ENCODE data around the gene ZNF217. TPM values are rescaled to one million over a fixed set of nuclear protein-coding genes. Genes with fewer than 3 reads are reported as not detected.

ZNF217 gene
- total RNA-seq, 1 experiment from 2014 or later = 33.8 TPM

DNA sequence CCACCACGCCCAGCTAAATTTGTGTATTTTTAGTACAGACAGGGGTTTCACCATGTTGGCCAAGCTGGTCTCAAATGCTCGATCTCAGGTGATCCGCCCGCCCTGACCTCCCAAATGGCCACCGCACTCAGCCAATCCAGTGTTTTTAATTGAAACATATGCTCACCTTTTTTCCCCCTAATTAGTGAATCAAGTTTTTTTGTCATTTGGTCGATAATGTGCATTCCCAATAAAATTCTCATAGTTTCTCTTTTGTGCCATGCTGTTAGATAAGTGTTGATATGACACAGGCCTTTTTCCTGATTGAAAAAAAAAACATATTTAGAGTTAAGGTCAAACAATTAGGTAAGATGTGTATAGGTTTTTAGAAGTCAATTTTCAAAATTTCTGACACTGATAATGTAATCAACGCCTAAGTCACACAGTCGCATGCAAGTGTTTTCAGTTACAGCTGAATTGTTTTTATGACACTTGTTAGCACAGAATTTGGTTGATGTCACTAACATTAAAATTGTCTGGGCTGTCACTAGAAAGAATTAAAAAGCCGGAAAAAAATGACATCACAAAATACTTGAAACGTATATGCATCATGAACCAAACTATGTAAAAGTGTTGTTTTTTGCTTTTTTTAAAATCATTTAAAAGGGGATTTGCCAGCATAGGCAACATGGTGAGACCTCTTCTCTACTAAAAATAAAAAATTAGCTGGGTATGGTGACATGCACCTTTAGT, 21.9 kb downstream of the ZNF217 start:
- H3K4me1 ChIP-seq (ENCODE audit: control insufficient read depth in 1 of 2, insufficient read depth in 2 of 2, low read length in 2 of 2) = no peaks in the 10 kb centered on the region
- POLR2A ChIA-PET = no interaction called here
- peaks cover 90% of the 10 kb centered on the region for H3K79me2 ChIP-seq (ENCODE audit: insufficient read depth, low read length)
- H3K36me3 ChIP-seq (ENCODE audit: control insufficient read depth in 1 of 2, insufficient read depth in 2 of 2, low read length in 2 of 2) = peaks cover 40 to 72% of the 10 kb centered on the region in 2 experiments
- H3K9me2 ChIP-seq (ENCODE audit: insufficient read depth) = no peaks in the 10 kb centered on the region
- no peaks in the 10 kb centered on the region for H3K27me3 ChIP-seq (ENCODE audit: insufficient read depth, low read length)
- 0 out of 2 replicates have a peak, but pooled peaks cover 4% of the 10 kb centered on the region for H4K20me1 ChIP-seq (ENCODE audit: insufficient read depth)
- no peak overlapping the region for H3K4me3 ChIP-seq (replicated peaks in 1 of 2; ENCODE audit: low read depth in 1 of 2, low read length in 2 of 2)
- no TSS peak for BruUV-seq (replicated peaks)
- RAD21 ChIA-PET (ENCODE audit: low non-redundant PET in 1 of 2, low total read pairs in 2 of 2, uncharacterized antibody in 2 of 2, unreplicated experiment in 2 of 2) = no interaction called here
- H3K4me2 ChIP-seq (ENCODE audit: low read length) = no peak overlapping the region
- H3K9ac ChIP-seq (ENCODE audit: low read length) = no peak overlapping the region
- no peak overlapping the region for H3K27ac ChIP-seq (ENCODE audit: low read depth, low read length)
- H3K9me3 ChIP-seq (ENCODE audit: control insufficient read depth in 1 of 2, insufficient read depth in 1 of 2, low read depth in 1 of 2, low read length in 2 of 2) = no peaks in the 10 kb centered on the region
- CTCF ChIA-PET = no interaction called here
- ATAC-seq (no peak), DNase-seq (ENCODE audit: low read depth, low spot score) (no peak)
- no peak overlapping the region for H2AFZ ChIP-seq (ENCODE audit: low read depth, low read length, poor library complexity, severe bottlenecking)
- TF ChIP-seq ELF1 (IDR thresholded peaks at IDR 0.05; ENCODE audit: borderline replicate concordance, low read depth) (no peak), RAD21 (IDR thresholded peaks at IDR 0.05; ENCODE audit: low read depth) (no peak), SIN3A (IDR thresholded peaks at IDR 0.05; ENCODE audit: low read depth) (no peak), EGR1 (IDR thresholded peaks at IDR 0.05; ENCODE audit: low read depth) (no peak), YY1 (IDR thresholded peaks at IDR 0.05; ENCODE audit: extremely low read depth, insufficient replicate concordance, low read depth, low read length) (no peak), POLR2AphosphoS5 (IDR thresholded peaks at IDR 0.05; ENCODE audit: low read depth, low read length) (no peak), POLR2A (IDR thresholded peaks at IDR 0.05; ENCODE audit: borderline replicate concordance, extremely low read depth, insufficient read depth, insufficient read length) (no peak), CEBPB (IDR thresholded peaks at IDR 0.05; ENCODE audit: low read depth) (no peak), TCF7L2 (IDR thresholded peaks at IDR 0.05; ENCODE audit: borderline replicate concordance, extremely low read depth, insufficient read depth, insufficient read length) (no peak), EZH2 (IDR thresholded peaks at IDR 0.05) (no peak), FOSL1 (IDR thresholded peaks at IDR 0.05; ENCODE audit: low read depth) (no peak), ZFX (IDR thresholded peaks at IDR 0.05) (no peak)
- TF ChIP-seq, protein P1, sequence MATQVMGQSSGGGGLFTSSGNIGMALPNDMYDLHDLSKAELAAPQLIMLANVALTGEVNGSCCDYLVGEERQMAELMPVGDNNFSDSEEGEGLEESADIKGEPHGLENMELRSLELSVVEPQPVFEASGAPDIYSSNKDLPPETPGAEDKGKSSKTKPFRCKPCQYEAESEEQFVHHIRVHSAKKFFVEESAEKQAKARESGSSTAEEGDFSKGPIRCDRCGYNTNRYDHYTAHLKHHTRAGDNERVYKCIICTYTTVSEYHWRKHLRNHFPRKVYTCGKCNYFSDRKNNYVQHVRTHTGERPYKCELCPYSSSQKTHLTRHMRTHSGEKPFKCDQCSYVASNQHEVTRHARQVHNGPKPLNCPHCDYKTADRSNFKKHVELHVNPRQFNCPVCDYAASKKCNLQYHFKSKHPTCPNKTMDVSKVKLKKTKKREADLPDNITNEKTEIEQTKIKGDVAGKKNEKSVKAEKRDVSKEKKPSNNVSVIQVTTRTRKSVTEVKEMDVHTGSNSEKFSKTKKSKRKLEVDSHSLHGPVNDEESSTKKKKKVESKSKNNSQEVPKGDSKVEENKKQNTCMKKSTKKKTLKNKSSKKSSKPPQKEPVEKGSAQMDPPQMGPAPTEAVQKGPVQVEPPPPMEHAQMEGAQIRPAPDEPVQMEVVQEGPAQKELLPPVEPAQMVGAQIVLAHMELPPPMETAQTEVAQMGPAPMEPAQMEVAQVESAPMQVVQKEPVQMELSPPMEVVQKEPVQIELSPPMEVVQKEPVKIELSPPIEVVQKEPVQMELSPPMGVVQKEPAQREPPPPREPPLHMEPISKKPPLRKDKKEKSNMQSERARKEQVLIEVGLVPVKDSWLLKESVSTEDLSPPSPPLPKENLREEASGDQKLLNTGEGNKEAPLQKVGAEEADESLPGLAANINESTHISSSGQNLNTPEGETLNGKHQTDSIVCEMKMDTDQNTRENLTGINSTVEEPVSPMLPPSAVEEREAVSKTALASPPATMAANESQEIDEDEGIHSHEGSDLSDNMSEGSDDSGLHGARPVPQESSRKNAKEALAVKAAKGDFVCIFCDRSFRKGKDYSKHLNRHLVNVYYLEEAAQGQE (IDR thresholded peaks at IDR 0.05; ENCODE audit: low read depth) = no peak
- TF ChIP-seq, protein P2, sequence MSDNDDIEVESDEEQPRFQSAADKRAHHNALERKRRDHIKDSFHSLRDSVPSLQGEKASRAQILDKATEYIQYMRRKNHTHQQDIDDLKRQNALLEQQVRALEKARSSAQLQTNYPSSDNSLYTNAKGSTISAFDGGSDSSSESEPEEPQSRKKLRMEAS (IDR thresholded peaks at IDR 0.05) = no peak
- TF ChIP-seq, protein P3, sequence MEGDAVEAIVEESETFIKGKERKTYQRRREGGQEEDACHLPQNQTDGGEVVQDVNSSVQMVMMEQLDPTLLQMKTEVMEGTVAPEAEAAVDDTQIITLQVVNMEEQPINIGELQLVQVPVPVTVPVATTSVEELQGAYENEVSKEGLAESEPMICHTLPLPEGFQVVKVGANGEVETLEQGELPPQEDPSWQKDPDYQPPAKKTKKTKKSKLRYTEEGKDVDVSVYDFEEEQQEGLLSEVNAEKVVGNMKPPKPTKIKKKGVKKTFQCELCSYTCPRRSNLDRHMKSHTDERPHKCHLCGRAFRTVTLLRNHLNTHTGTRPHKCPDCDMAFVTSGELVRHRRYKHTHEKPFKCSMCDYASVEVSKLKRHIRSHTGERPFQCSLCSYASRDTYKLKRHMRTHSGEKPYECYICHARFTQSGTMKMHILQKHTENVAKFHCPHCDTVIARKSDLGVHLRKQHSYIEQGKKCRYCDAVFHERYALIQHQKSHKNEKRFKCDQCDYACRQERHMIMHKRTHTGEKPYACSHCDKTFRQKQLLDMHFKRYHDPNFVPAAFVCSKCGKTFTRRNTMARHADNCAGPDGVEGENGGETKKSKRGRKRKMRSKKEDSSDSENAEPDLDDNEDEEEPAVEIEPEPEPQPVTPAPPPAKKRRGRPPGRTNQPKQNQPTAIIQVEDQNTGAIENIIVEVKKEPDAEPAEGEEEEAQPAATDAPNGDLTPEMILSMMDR (IDR thresholded peaks at IDR 0.05 in 2 of 3, conservative IDR thresholded peaks at IDR 0.05 in 1 of 3; ENCODE audit: borderline replicate concordance in 1 of 3, insufficient read depth in 1 of 3, low read depth in 2 of 3, low read length in 2 of 3) = no peak
- TF ChIP-seq, protein P4, sequence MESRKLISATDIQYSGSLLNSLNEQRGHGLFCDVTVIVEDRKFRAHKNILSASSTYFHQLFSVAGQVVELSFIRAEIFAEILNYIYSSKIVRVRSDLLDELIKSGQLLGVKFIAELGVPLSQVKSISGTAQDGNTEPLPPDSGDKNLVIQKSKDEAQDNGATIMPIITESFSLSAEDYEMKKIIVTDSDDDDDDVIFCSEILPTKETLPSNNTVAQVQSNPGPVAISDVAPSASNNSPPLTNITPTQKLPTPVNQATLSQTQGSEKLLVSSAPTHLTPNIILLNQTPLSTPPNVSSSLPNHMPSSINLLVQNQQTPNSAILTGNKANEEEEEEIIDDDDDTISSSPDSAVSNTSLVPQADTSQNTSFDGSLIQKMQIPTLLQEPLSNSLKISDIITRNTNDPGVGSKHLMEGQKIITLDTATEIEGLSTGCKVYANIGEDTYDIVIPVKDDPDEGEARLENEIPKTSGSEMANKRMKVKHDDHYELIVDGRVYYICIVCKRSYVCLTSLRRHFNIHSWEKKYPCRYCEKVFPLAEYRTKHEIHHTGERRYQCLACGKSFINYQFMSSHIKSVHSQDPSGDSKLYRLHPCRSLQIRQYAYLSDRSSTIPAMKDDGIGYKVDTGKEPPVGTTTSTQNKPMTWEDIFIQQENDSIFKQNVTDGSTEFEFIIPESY (IDR thresholded peaks at IDR 0.05; ENCODE audit: extremely low read depth, insufficient replicate concordance, low read length) = no peak
- TF ChIP-seq, protein P5, sequence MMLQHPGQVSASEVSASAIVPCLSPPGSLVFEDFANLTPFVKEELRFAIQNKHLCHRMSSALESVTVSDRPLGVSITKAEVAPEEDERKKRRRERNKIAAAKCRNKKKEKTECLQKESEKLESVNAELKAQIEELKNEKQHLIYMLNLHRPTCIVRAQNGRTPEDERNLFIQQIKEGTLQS (IDR thresholded peaks at IDR 0.05) = no peak
- intact Hi-C loops (cut with micrococcal nuclease) = no loop called here
